Measurements from ENCODE around the gene LAMA3.

DNA sequence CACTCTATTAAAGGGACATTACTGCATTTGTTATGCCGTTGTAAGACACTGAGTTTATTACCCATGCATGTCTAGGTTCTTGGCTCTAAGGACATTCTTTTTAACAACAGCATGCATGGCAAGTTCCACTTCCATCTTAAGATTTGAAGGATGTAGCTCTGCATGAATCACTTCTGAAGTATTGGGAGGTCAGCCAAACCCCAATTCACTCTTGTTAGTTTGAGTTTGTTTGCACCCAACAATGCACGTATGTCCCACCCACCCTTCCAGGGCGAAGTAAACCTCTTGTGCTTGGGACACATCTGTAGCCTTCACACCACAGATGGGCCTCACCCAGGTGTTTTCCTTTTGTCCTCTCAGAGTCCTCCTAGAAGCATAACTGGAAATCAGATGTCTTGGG, 5.6 kb upstream of the LAMA3 start:
- TF ChIP-seq, protein P1, sequence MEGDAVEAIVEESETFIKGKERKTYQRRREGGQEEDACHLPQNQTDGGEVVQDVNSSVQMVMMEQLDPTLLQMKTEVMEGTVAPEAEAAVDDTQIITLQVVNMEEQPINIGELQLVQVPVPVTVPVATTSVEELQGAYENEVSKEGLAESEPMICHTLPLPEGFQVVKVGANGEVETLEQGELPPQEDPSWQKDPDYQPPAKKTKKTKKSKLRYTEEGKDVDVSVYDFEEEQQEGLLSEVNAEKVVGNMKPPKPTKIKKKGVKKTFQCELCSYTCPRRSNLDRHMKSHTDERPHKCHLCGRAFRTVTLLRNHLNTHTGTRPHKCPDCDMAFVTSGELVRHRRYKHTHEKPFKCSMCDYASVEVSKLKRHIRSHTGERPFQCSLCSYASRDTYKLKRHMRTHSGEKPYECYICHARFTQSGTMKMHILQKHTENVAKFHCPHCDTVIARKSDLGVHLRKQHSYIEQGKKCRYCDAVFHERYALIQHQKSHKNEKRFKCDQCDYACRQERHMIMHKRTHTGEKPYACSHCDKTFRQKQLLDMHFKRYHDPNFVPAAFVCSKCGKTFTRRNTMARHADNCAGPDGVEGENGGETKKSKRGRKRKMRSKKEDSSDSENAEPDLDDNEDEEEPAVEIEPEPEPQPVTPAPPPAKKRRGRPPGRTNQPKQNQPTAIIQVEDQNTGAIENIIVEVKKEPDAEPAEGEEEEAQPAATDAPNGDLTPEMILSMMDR (IDR thresholded peaks at IDR 0.05) = no peak
- no peak for TF ChIP-seq POLR2A (IDR thresholded peaks at IDR 0.05)
- no peak for TF ChIP-seq EP300 (IDR thresholded peaks at IDR 0.05)

Data from tibial nerve (tissue), 4 donors.